ENCODE data around the gene ATP6V0C. TPM values are rescaled to one million over a fixed set of nuclear protein-coding genes. Genes with fewer than 3 reads are reported as not detected.
A peak's percentile ranks its signal among the peaks of the same experiment; 100 is the strongest.

ATP6V0C gene
- total and polyA plus RNA-seq, 2 of the 13 experiments (the other 11 are each of a cell fraction or from before 2014, with no cell fraction given) = 10.4 to 20.1 TPM

DNA sequence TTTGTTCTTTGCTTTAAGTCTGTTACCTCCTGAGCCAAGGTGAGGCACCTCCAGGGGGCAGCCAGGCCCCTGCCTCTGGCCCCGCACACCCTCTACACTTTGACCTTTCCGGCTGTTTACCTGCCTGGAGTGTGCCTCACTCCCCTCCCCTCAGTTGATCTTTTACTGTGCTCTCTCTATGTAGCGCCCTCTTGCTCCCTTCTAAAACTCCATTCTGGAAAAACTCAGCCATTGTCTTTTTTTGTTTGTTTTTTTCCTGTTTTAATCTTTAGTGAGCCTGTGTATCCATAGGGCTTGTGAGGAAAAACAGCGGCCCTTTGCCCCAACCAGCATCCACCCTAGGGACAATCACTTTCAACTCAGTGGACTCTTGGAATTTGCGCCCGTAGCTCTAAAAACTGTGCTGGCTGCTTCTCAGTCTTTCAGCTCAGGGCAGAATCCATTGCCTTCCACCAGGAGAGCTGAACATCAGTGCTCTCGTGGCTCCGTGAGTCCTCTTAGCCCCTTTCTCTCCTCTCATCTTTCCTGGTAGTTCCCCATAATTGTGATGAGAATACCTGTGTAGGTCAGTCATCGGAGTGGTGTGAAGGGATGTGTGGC, 10.7 kb downstream of the ATP6V0C start (continued):
- TF ChIP-seq, protein P1, sequence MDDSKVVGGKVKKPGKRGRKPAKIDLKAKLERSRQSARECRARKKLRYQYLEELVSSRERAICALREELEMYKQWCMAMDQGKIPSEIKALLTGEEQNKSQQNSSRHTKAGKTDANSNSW (CRISPR knock-in tag; IDR thresholded peaks at IDR 0.05; ENCODE audit: borderline replicate concordance) = no peak
- TF ChIP-seq, protein P2, sequence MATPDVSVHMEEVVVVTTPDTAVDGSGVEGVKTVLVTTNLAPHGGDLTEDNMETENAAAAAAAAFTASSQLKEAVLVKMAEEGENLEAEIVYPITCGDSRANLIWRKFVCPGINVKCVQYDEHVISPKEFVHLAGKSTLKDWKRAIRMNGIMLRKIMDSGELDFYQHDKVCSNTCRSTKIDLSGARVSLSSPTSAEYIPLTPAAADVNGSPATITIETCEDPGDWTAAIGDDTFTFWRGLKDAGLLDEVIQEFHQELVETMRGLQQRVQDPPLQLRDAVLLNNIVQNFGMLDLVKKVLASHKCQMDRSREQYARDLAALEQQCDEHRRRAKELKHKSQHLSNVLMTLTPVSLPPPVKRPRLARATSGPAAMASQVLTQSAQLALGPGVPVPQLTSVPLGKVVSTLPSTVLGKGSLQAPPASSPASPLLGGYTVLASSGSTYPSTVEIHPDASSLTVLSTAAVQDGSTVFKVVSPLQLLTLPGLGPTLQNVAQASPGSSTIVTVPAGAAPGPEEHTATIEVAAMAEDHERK (CRISPR knock-in tag; IDR thresholded peaks at IDR 0.05; ENCODE audit: low read depth) = no peak
- TF ChIP-seq ZNF263 (CRISPR knock-in tag; IDR thresholded peaks at IDR 0.05) = peak; percentile 76
- TF ChIP-seq, protein P3, sequence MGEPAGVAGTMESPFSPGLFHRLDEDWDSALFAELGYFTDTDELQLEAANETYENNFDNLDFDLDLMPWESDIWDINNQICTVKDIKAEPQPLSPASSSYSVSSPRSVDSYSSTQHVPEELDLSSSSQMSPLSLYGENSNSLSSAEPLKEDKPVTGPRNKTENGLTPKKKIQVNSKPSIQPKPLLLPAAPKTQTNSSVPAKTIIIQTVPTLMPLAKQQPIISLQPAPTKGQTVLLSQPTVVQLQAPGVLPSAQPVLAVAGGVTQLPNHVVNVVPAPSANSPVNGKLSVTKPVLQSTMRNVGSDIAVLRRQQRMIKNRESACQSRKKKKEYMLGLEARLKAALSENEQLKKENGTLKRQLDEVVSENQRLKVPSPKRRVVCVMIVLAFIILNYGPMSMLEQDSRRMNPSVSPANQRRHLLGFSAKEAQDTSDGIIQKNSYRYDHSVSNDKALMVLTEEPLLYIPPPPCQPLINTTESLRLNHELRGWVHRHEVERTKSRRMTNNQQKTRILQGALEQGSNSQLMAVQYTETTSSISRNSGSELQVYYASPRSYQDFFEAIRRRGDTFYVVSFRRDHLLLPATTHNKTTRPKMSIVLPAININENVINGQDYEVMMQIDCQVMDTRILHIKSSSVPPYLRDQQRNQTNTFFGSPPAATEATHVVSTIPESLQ (CRISPR knock-in tag; conservative IDR thresholded peaks at IDR 0.05) = 0 out of 2 replicates have a peak, but pooled peaks have one; percentile 32
- TF ChIP-seq, protein P4, sequence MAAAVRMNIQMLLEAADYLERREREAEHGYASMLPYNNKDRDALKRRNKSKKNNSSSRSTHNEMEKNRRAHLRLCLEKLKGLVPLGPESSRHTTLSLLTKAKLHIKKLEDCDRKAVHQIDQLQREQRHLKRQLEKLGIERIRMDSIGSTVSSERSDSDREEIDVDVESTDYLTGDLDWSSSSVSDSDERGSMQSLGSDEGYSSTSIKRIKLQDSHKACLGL (CRISPR knock-in tag; IDR thresholded peaks at IDR 0.05) = no peak
- no peak for TF ChIP-seq RBAK (CRISPR knock-in tag; IDR thresholded peaks at IDR 0.05)
- peak; percentile 97 for TF ChIP-seq NR2F6 (IDR thresholded peaks at IDR 0.05)
- TF ChIP-seq NR2F6 (CRISPR knock-in tag; IDR thresholded peaks at IDR 0.05) = peak; percentile 98
- TF ChIP-seq, protein P5, sequence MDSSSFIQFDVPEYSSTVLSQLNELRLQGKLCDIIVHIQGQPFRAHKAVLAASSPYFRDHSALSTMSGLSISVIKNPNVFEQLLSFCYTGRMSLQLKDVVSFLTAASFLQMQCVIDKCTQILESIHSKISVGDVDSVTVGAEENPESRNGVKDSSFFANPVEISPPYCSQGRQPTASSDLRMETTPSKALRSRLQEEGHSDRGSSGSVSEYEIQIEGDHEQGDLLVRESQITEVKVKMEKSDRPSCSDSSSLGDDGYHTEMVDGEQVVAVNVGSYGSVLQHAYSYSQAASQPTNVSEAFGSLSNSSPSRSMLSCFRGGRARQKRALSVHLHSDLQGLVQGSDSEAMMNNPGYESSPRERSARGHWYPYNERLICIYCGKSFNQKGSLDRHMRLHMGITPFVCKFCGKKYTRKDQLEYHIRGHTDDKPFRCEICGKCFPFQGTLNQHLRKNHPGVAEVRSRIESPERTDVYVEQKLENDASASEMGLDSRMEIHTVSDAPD (CRISPR knock-in tag; IDR thresholded peaks at IDR 0.05) = peak; percentile 36; the same call in 1 of the 2 replicates
- peak; percentile 88 for TF ChIP-seq RARA (CRISPR knock-in tag; IDR thresholded peaks at IDR 0.05)
- TF ChIP-seq ZNF788 (CRISPR knock-in tag; IDR thresholded peaks at IDR 0.05; ENCODE audit: borderline replicate concordance) = peak; percentile 37; the same call in 1 of the 2 replicates
- TF ChIP-seq ZNF543 (CRISPR knock-in tag; IDR thresholded peaks at IDR 0.05) = 0 out of 2 replicates have a peak, but pooled peaks have one; percentile 68
- no peak for TF ChIP-seq ZFYVE20 (CRISPR knock-in tag; IDR thresholded peaks at IDR 0.05; ENCODE audit: borderline replicate concordance, low read depth)
- no peak for TF ChIP-seq ZNF20 (CRISPR knock-in tag; IDR thresholded peaks at IDR 0.05)
- TF ChIP-seq POLR2G (IDR thresholded peaks at IDR 0.05; ENCODE audit: low read depth, low read length) = peak; percentile 79
- TF ChIP-seq NR2C2 (CRISPR knock-in tag; IDR thresholded peaks at IDR 0.05; ENCODE audit: borderline replicate concordance) = peak; percentile 97
- 0 out of 2 replicates have a peak, but pooled peaks have one; percentile 50 for TF ChIP-seq ZBTB3 (CRISPR knock-in tag; IDR thresholded peaks at IDR 0.05; ENCODE audit: borderline replicate concordance, low read depth)
- TF ChIP-seq, protein P6, sequence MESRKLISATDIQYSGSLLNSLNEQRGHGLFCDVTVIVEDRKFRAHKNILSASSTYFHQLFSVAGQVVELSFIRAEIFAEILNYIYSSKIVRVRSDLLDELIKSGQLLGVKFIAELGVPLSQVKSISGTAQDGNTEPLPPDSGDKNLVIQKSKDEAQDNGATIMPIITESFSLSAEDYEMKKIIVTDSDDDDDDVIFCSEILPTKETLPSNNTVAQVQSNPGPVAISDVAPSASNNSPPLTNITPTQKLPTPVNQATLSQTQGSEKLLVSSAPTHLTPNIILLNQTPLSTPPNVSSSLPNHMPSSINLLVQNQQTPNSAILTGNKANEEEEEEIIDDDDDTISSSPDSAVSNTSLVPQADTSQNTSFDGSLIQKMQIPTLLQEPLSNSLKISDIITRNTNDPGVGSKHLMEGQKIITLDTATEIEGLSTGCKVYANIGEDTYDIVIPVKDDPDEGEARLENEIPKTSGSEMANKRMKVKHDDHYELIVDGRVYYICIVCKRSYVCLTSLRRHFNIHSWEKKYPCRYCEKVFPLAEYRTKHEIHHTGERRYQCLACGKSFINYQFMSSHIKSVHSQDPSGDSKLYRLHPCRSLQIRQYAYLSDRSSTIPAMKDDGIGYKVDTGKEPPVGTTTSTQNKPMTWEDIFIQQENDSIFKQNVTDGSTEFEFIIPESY (CRISPR knock-in tag; IDR thresholded peaks at IDR 0.05) = no peak
- no peak for TF ChIP-seq NRL (CRISPR knock-in tag; IDR thresholded peaks at IDR 0.05; ENCODE audit: borderline replicate concordance)
- TF ChIP-seq HES4 (CRISPR knock-in tag; IDR thresholded peaks at IDR 0.05; ENCODE audit: borderline replicate concordance) = no peak
- TF ChIP-seq GLI4 (CRISPR knock-in tag; IDR thresholded peaks at IDR 0.05; ENCODE audit: borderline replicate concordance) = no peak
- peak; percentile 89 for TF ChIP-seq GATAD2A (CRISPR knock-in tag; IDR thresholded peaks at IDR 0.05)
- TF ChIP-seq ZNF747 (CRISPR knock-in tag; IDR thresholded peaks at IDR 0.05; ENCODE audit: borderline replicate concordance) = 0 out of 2 replicates have a peak, but pooled peaks have one; percentile 28
